SK-N-SH (cell line): ENCODE results near the gene NCS1. TPM values are rescaled to one million over a fixed set of nuclear protein-coding genes. Genes with fewer than 3 reads are reported as not detected.

Source experiments
- CHD2 ChIP-seq: fragments of 150-350 bp; IDR thresholded peaks from 2 replicates; pipeline ENCODE4 v1.6.1; 2018; ENCODE audit warnings: low read length; ENCODE audit not compliant: partially characterized antibody
- ELF1 ChIP-seq: IDR thresholded peaks from 2 replicates; pipeline ENCODE4 v1.4.0; 2012
- EP300 ChIP-seq, 2 experiments: IDR thresholded peaks; 2 replicates each; pipeline versions ENCODE4 v1.4.0 to v1.6.1; 2012; ENCODE audit warnings: borderline replicate concordance in 1 of 2, low read depth in 1 of 2, low read length in 1 of 2
- FOSL2 ChIP-seq: IDR thresholded peaks from 2 replicates; pipeline ENCODE4 v1.4.0; 2012; ENCODE audit warnings: low read depth, mild to moderate bottlenecking, moderate library complexity, borderline replicate concordance
- FOXJ3 ChIP-seq: sonication (generic); formaldehyde crosslinking; IDR thresholded peaks from 2 replicates; pipeline ENCODE4 v1.5.1; 2020; ENCODE audit warnings: mild to moderate bottlenecking, missing genetic modification reagents
- FOXM1 ChIP-seq: IDR thresholded peaks from 2 replicates; pipeline ENCODE4 v1.4.0; 2012; ENCODE audit warnings: low read depth, mild to moderate bottlenecking
- GABPA ChIP-seq: IDR thresholded peaks from 2 replicates; pipeline ENCODE4 v1.4.0; 2012; ENCODE audit warnings: low read depth, mild to moderate bottlenecking
- MEF2A ChIP-seq: IDR thresholded peaks from 2 replicates; pipeline ENCODE4 v1.4.0; 2012; ENCODE audit warnings: low read depth, borderline replicate concordance
- MXI1 ChIP-seq: IDR thresholded peaks from 2 replicates; pipeline ENCODE4 v1.6.1; 2012; ENCODE audit warnings: mild to moderate bottlenecking, low read depth, low read length, improper control_type of control experiment
- NFIC ChIP-seq: IDR thresholded peaks from 2 replicates; pipeline ENCODE4 v1.4.0; 2012; ENCODE audit warnings: borderline replicate concordance
- NRF1 ChIP-seq: IDR thresholded peaks from 2 replicates; pipeline ENCODE4 v1.6.1; 2012; ENCODE audit warnings: low read depth, mild to moderate bottlenecking, low read length
- RAD21 ChIP-seq: IDR thresholded peaks from 2 replicates; pipeline ENCODE4 v1.6.1; 2012; ENCODE audit warnings: mild to moderate bottlenecking, low read length
- RCOR1 ChIP-seq: fragments of 150-350 bp; IDR thresholded peaks from 2 replicates; pipeline ENCODE4 v1.6.1; 2017; ENCODE audit warnings: antibody characterized with exemption, low read length
- RFX5 ChIP-seq: IDR thresholded peaks from 2 replicates; pipeline ENCODE4 v1.6.1; 2012; ENCODE audit warnings: mild to moderate bottlenecking, improper control_type of control experiment, low read length
- RXRA ChIP-seq: IDR thresholded peaks from 2 replicates; pipeline ENCODE4 v1.4.0; 2012; ENCODE audit warnings: low read depth, mild to moderate bottlenecking, borderline replicate concordance
- SMC3 ChIP-seq: IDR thresholded peaks from 2 replicates; pipeline ENCODE4 v1.6.1; 2012; ENCODE audit warnings: low read depth, low read length, improper control_type of control experiment
- TAF1 ChIP-seq: IDR thresholded peaks from 2 replicates; pipeline ENCODE4 v1.6.1; 2012; ENCODE audit warnings: low read depth, mild to moderate bottlenecking, low read length, moderate library complexity, borderline replicate concordance
- TCF12 ChIP-seq: IDR thresholded peaks from 2 replicates; pipeline ENCODE4 v1.4.0; 2012
- TEAD4 ChIP-seq: IDR thresholded peaks from 2 replicates; pipeline ENCODE4 v1.4.0; 2012; ENCODE audit warnings: mild to moderate bottlenecking, borderline replicate concordance; ENCODE audit not compliant: insufficient read depth
- YY1 ChIP-seq: IDR thresholded peaks from 2 replicates; pipeline ENCODE4 v1.4.0; 2012; ENCODE audit warnings: low read depth, mild to moderate bottlenecking
- polyA plus RNA-seq, 3 experiments: library from polyadenylated mRNA; depleted of rRNA; stranded (reverse); fragments of >200 nt; gene quantifications; 2 replicates each; pipeline ENCODE4 v1.2.3, GENCODE V29; 2012
- TF ChIP-seq, protein P1 (sequence below): fragments of 150-350 bp; IDR thresholded peaks from 2 replicates; pipeline ENCODE4 v1.6.1; 2017; ENCODE audit warnings: antibody characterized with exemption, low read length, low read depth, borderline replicate concordance
- TF ChIP-seq, protein P2 (sequence below): IDR thresholded peaks from 2 replicates; pipeline ENCODE4 v1.4.0; 2012; ENCODE audit warnings: low read depth
- TF ChIP-seq, protein P3 (sequence below): fragments of 200-600 bp; sonication (generic); IDR thresholded peaks from 2 replicates; pipeline ENCODE4 v1.6.1; 2017; ENCODE audit warnings: antibody characterized with exemption, mild to moderate bottlenecking, moderate library complexity
- TF ChIP-seq, protein P4 (sequence below): IDR thresholded peaks from 2 replicates; pipeline ENCODE4 v1.4.0; 2012; ENCODE audit warnings: low read depth, borderline replicate concordance

NCS1 gene
- polyA plus RNA-seq, 1 of the 3 experiments (the other 2 are of a cell fraction), result 40.6 TPM

DNA sequence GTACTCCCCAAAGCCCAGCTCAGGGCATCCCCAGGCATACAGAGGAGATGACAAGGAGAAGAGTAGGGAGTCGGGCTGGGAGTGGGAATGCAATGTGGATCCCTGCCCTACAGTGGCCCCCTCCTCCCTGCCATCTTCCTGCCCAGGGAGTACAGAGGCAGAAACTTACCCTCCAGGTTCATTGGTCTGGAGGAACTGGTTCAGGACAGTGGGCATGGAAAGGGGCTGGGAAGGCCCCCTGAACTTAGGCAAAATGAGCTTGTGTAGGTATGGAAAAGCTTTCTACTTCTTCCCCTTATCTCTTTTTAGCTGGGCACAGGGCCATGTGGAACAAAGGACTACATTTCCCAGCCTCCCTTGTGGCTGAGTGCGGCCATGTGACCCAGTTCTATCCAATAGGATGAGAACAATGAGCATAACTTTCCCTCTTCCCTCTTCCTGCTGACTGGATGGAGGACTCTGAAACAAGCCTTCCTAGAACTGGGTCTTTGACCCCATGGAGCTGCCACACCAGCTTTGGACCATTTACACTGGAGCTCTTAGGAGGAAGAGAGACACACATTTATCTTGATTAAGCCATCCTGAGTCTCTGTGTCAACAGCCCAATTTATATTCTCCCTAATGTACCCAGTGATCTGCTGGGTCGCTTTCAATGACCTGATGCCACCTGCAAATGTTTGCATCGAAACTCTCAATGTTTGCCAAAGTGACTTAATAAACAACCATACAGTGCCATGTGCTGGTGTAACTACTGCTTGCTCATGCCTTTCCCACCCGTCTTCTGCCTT lies 68.4 kb downstream of the NCS1 start (continued):
- TF ChIP-seq RAD21, result no peak
- TF ChIP-seq MXI1, result peak; percentile 38; the same call in 1 of the 2 replicates
- TF ChIP-seq RXRA, result no peak
- no peak for TF ChIP-seq TEAD4
- TF ChIP-seq TAF1, result no peak
- TF ChIP-seq, protein P1, sequence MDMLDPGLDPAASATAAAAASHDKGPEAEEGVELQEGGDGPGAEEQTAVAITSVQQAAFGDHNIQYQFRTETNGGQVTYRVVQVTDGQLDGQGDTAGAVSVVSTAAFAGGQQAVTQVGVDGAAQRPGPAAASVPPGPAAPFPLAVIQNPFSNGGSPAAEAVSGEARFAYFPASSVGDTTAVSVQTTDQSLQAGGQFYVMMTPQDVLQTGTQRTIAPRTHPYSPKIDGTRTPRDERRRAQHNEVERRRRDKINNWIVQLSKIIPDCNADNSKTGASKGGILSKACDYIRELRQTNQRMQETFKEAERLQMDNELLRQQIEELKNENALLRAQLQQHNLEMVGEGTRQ, result peak; percentile 86
- TF ChIP-seq, protein P2, sequence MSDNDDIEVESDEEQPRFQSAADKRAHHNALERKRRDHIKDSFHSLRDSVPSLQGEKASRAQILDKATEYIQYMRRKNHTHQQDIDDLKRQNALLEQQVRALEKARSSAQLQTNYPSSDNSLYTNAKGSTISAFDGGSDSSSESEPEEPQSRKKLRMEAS, result no peak
- no peak for TF ChIP-seq MEF2A
- TF ChIP-seq, protein P3, sequence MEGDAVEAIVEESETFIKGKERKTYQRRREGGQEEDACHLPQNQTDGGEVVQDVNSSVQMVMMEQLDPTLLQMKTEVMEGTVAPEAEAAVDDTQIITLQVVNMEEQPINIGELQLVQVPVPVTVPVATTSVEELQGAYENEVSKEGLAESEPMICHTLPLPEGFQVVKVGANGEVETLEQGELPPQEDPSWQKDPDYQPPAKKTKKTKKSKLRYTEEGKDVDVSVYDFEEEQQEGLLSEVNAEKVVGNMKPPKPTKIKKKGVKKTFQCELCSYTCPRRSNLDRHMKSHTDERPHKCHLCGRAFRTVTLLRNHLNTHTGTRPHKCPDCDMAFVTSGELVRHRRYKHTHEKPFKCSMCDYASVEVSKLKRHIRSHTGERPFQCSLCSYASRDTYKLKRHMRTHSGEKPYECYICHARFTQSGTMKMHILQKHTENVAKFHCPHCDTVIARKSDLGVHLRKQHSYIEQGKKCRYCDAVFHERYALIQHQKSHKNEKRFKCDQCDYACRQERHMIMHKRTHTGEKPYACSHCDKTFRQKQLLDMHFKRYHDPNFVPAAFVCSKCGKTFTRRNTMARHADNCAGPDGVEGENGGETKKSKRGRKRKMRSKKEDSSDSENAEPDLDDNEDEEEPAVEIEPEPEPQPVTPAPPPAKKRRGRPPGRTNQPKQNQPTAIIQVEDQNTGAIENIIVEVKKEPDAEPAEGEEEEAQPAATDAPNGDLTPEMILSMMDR, result no peak
- TF ChIP-seq FOXM1, result no peak
- peak; percentile 38; the same call in 1 of the 2 replicates for TF ChIP-seq GABPA
- no peak for TF ChIP-seq RFX5
- TF ChIP-seq NFIC, result peak; percentile 7; the same call in 1 of the 2 replicates
- TF ChIP-seq SMC3, result no peak
- peak; percentile 87 for TF ChIP-seq ELF1
- no peak for TF ChIP-seq TCF12
- no peak for TF ChIP-seq FOSL2
- TF ChIP-seq CHD2, result no peak
- 0 out of 2 replicates have a peak, but pooled peaks have one; percentile 25 for TF ChIP-seq RCOR1
- no peak for TF ChIP-seq FOXJ3 (CRISPR knock-in tag)
- TF ChIP-seq EP300 (IDR thresholded peaks at IDR 0.05; ENCODE audit: borderline replicate concordance in 1 of 2, low read depth in 1 of 2, low read length in 1 of 2), result no peak
- TF ChIP-seq YY1, result no peak
- TF ChIP-seq, protein P4, sequence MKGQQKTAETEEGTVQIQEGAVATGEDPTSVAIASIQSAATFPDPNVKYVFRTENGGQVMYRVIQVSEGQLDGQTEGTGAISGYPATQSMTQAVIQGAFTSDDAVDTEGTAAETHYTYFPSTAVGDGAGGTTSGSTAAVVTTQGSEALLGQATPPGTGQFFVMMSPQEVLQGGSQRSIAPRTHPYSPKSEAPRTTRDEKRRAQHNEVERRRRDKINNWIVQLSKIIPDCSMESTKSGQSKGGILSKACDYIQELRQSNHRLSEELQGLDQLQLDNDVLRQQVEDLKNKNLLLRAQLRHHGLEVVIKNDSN, result peak; percentile 99
- no peak for TF ChIP-seq NRF1
- TF ChIP-seq, all 33 proteins: peak for 7
